Measurements from ENCODE around the gene PIK3R4. TPM values are rescaled to one million over a fixed set of nuclear protein-coding genes. Genes with fewer than 3 reads are reported as not detected.

The PIK3R4 gene
- total RNA-seq = 10 to 100 TPM; 11.0 to 14.1 (median 13.2) TPM
- 10 to 100 TPM; 16.7 to 20.3 (median 19.4) TPM for polyA plus RNA-seq
- long read RNA-seq, donor 1, full-length matches to known transcripts = 2 of 6 reads
- long read RNA-seq, donor 1, partial matches to known transcripts = 3 of 6 reads
- long read RNA-seq, donor 1, other reads (novel, unspliced or antisense) = 1 of 6 reads
- long read RNA-seq, donor 2, full-length matches to known transcripts = 2 of 7 reads
- long read RNA-seq, donor 2, partial matches to known transcripts = 5 of 7 reads
- long read RNA-seq, donor 2, other reads (novel, unspliced or antisense) = 0 of 7 reads

GRCh38 chr3:130746246-130747039, at the start of gene PIK3R4:
TSS of gene PIK3R4 (minus strand) at chr3:130746829. CDS start at chr3:130745218, 1,611 bp downstream.
- H3K4me3 ChIP-seq = peak within 1 kb of the TSS; percentile 83
- TF ChIP-seq, protein P1, sequence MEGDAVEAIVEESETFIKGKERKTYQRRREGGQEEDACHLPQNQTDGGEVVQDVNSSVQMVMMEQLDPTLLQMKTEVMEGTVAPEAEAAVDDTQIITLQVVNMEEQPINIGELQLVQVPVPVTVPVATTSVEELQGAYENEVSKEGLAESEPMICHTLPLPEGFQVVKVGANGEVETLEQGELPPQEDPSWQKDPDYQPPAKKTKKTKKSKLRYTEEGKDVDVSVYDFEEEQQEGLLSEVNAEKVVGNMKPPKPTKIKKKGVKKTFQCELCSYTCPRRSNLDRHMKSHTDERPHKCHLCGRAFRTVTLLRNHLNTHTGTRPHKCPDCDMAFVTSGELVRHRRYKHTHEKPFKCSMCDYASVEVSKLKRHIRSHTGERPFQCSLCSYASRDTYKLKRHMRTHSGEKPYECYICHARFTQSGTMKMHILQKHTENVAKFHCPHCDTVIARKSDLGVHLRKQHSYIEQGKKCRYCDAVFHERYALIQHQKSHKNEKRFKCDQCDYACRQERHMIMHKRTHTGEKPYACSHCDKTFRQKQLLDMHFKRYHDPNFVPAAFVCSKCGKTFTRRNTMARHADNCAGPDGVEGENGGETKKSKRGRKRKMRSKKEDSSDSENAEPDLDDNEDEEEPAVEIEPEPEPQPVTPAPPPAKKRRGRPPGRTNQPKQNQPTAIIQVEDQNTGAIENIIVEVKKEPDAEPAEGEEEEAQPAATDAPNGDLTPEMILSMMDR (IDR thresholded peaks at IDR 0.05) = no peak
- ATAC-seq (peak; percentile 97 to 99 (median 98)), DNase-seq (peak; percentile 88 to 94)
- peaks cover 45% of the 10 kb centered on the region for H3K4me1 ChIP-seq
- H3K36me3 ChIP-seq (ENCODE audit: insufficient read depth in 1 of 2, low read depth in 1 of 2) = peaks cover 0 to 14% of the 10 kb centered on the region in 2 donors
- H3K27ac ChIP-seq = peak within 1 kb of the TSS; percentile 86
- H3K27me3 ChIP-seq (ENCODE audit: insufficient read depth in 3 of 3, low read length in 2 of 3) = no peaks in the 10 kb centered on the region
- WGBS, 3 donors = 0 to 1% (median 0%) methylated on average over 39 to 43 of the region's 43 CpGs
- intact Hi-C loops (cut with DNase I) = no loop called here
- H3K9me3 ChIP-seq = no peaks in the 10 kb centered on the region

GRCh38 chr3:130795396-130795795, 48.8 kb upstream of the PIK3R4 start:
- no peaks in the 10 kb centered on the region for H3K4me1 ChIP-seq
- 95 to 100% (median 97%) methylated on average over 1 of the region's 1 CpG for WGBS, 3 donors
- DNase-seq (no peak), ATAC-seq (no peak)
- no peak overlapping the region for H3K4me3 ChIP-seq
- intact Hi-C loops (cut with DNase I) = no loop called here
- H3K27me3 ChIP-seq (ENCODE audit: insufficient read depth in 3 of 3, low read length in 2 of 3) = no peaks in the 10 kb centered on the region
- no peaks in the 10 kb centered on the region for H3K9me3 ChIP-seq
- no peaks in the 10 kb centered on the region for H3K36me3 ChIP-seq (ENCODE audit: insufficient read depth in 1 of 2, low read depth in 1 of 2)
- TF ChIP-seq, protein P1 (IDR thresholded peaks at IDR 0.05) = no peak
- H3K27ac ChIP-seq = no peak overlapping the region

GRCh38 chr3:130792246-130792645, 45.6 kb upstream of the PIK3R4 start:
- ATAC-seq = no peak
- TF ChIP-seq, protein P1 (IDR thresholded peaks at IDR 0.05) = no peak
- 62 to 85% (median 83%) methylated on average over 2 of the region's 2 CpGs for WGBS, 3 donors
- H3K36me3 ChIP-seq (ENCODE audit: insufficient read depth in 1 of 2, low read depth in 1 of 2) = no peaks in the 10 kb centered on the region
- no peaks in the 10 kb centered on the region for H3K4me1 ChIP-seq
- no peak overlapping the region for H3K27ac ChIP-seq
- intact Hi-C loops (cut with DNase I) = no loop called here
- no peaks in the 10 kb centered on the region for H3K9me3 ChIP-seq
- H3K4me3 ChIP-seq = no peak overlapping the region
- no peaks in the 10 kb centered on the region for H3K27me3 ChIP-seq (ENCODE audit: insufficient read depth in 3 of 3, low read length in 2 of 3)
- no peak for DNase-seq

- 70 to 77% (median 71%) methylated on average over 5 of the region's 5 CpGs for WGBS, 3 donors
- Histone ChIP-seq H3K36me3 (ENCODE audit: insufficient read depth in 1 of 2, low read depth in 1 of 2) (no peaks in the 10 kb centered on the region), H3K9me3 (no peaks in the 10 kb centered on the region), H3K27ac (no peak overlapping the region), H3K4me1 (no peaks in the 10 kb centered on the region), H3K27me3 (ENCODE audit: insufficient read depth in 3 of 3, low read length in 2 of 3) (no peaks in the 10 kb centered on the region), H3K4me3 (no peak overlapping the region)
- no peak for DNase-seq
- TF ChIP-seq, protein P1 (IDR thresholded peaks at IDR 0.05) = no peak
- intact Hi-C loops (cut with DNase I) = no loop called here
- ATAC-seq = no peak
These were observed 43.2 kb upstream of the PIK3R4 start for GRCh38 chr3:130789782-130790322.

Measured in psoas muscle (tissue), 8 donors.